ENCODE measurements around the gene DLG2.

DLG2 gene

DNA sequence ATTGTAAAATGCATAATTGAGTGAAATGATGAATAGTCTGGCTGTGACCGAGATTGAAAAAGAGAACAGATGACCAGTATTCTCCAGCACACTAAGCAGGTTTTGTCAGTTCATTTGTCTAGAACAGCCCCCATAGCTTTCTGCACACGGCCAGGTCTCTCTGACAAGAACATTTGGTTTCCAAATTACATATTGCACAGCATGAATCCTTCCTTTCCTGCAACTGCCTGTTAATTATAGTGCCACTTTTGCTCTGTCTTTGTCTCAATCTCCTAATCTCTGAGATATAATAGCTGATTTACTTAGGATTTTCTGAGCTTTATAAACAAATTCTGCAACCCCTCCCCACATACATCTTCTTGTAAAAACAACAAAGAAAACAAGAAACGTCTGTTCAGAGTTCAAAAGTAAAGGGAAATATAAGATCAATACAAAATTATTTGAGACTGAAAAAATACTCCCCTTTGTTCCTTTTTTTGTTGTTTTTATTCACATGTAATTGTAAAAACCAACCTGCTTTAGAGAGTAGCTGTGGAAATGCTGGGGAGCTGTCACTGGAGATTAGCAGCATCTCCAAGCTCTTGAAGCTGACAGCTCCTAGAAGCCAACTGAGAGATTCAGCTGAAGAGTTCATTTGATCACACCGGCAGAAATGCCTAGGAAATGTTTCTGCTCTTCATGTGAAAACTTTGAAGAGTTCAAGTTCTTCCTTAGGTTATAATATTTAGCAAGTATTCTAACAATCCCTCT lies 998.1 kb downstream of the DLG2 start:
- no peaks in the 10 kb centered on the region for H3K4me1 Mint-ChIP-seq
- H3K9me3 Mint-ChIP-seq = no peaks in the 10 kb centered on the region
- DNase-seq = no peak
- H3K4me3 Mint-ChIP-seq = no peak overlapping the region
- H3K27me3 Mint-ChIP-seq (ENCODE audit: low read depth, poor library complexity) = no peaks in the 10 kb centered on the region
- TF ChIP-seq, protein P1, sequence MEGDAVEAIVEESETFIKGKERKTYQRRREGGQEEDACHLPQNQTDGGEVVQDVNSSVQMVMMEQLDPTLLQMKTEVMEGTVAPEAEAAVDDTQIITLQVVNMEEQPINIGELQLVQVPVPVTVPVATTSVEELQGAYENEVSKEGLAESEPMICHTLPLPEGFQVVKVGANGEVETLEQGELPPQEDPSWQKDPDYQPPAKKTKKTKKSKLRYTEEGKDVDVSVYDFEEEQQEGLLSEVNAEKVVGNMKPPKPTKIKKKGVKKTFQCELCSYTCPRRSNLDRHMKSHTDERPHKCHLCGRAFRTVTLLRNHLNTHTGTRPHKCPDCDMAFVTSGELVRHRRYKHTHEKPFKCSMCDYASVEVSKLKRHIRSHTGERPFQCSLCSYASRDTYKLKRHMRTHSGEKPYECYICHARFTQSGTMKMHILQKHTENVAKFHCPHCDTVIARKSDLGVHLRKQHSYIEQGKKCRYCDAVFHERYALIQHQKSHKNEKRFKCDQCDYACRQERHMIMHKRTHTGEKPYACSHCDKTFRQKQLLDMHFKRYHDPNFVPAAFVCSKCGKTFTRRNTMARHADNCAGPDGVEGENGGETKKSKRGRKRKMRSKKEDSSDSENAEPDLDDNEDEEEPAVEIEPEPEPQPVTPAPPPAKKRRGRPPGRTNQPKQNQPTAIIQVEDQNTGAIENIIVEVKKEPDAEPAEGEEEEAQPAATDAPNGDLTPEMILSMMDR (IDR thresholded peaks at IDR 0.05) = no peak
- H3K27ac Mint-ChIP-seq = no peak overlapping the region
- no peaks in the 10 kb centered on the region for H3K36me3 Mint-ChIP-seq (ENCODE audit: low read depth)

DNA sequence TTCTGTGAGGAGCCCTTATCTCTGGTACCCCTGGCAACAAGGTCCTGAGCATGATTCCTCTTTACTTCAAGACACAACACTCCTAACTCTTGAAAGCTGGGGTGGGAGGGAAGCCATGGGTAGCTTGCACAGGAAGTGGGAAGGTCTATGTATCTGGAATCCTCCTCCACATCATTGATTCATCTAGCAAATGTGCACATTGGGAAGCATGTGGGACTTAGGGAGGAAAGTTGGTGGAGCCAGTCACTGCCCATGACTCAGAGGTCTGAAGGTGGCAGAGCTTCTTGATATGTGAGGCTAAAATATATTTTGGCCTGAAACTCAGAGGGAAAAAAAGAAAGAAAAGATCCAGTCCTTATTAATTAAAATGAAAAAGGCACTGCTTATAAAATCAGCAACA lies 1000.9 kb downstream of the DLG2 start:
- no peaks in the 10 kb centered on the region for H3K4me1 Mint-ChIP-seq
- H3K27me3 Mint-ChIP-seq (ENCODE audit: low read depth, poor library complexity) = peaks cover 2% of the 10 kb centered on the region
- no peaks in the 10 kb centered on the region for H3K36me3 Mint-ChIP-seq (ENCODE audit: low read depth)
- no peak overlapping the region for H3K4me3 Mint-ChIP-seq
- no peak for DNase-seq
- no peak overlapping the region for H3K27ac Mint-ChIP-seq
- no peaks in the 10 kb centered on the region for H3K9me3 Mint-ChIP-seq
- TF ChIP-seq, protein P1 (IDR thresholded peaks at IDR 0.05) = no peak

DNA sequence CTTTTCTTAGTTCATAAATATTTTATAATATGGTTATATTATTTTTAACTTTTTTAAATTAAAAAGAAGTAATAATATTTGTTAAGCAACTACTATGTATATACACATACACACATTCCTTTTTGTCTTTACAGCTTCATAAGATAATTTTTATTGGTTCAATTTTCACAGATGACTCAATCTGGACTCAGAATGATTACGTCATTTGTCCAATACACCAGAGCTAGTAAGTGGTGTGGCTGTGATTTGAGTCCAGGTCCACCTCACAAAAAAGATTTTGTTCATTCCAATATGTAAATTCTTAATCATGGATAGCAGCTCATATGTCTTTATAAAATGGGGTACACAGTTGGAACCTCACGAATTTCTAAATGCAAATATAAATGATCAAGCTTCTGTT lies 1014.5 kb downstream of the DLG2 start:
- H3K36me3 Mint-ChIP-seq (ENCODE audit: low read depth) = no peaks in the 10 kb centered on the region
- H3K9me3 Mint-ChIP-seq = no peaks in the 10 kb centered on the region
- no peaks in the 10 kb centered on the region for H3K4me1 Mint-ChIP-seq
- no peak overlapping the region for H3K4me3 Mint-ChIP-seq
- no peaks in the 10 kb centered on the region for H3K27me3 Mint-ChIP-seq (ENCODE audit: low read depth, poor library complexity)
- no peak for DNase-seq
- TF ChIP-seq, protein P1 (IDR thresholded peaks at IDR 0.05) = no peak
- H3K27ac Mint-ChIP-seq = no peak overlapping the region

DNA sequence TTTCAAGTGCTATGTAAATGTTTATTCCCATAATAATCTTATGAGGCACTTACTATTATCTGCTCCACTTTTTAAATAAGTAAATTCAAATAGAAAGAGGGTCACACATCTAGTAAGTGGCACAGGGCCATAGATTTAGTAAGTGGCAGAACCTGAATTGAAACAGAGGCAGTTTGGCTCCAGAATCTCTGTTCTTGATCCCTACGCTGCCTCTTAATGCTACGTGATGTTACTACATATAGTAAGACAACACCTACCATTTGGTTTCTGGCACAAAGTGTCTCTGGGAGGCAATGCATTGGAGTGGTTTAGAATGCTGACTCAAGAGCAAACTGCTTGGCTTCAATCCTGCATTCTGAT lies 1018.3 kb downstream of the DLG2 start:
- H3K36me3 Mint-ChIP-seq (ENCODE audit: low read depth) = no peaks in the 10 kb centered on the region
- TF ChIP-seq, protein P1 (IDR thresholded peaks at IDR 0.05) = no peak
- H3K27me3 Mint-ChIP-seq (ENCODE audit: low read depth, poor library complexity) = no peaks in the 10 kb centered on the region
- no peak overlapping the region for H3K4me3 Mint-ChIP-seq
- no peak for DNase-seq
- H3K9me3 Mint-ChIP-seq = no peaks in the 10 kb centered on the region
- H3K27ac Mint-ChIP-seq = no peak overlapping the region
- no peaks in the 10 kb centered on the region for H3K4me1 Mint-ChIP-seq

DNA sequence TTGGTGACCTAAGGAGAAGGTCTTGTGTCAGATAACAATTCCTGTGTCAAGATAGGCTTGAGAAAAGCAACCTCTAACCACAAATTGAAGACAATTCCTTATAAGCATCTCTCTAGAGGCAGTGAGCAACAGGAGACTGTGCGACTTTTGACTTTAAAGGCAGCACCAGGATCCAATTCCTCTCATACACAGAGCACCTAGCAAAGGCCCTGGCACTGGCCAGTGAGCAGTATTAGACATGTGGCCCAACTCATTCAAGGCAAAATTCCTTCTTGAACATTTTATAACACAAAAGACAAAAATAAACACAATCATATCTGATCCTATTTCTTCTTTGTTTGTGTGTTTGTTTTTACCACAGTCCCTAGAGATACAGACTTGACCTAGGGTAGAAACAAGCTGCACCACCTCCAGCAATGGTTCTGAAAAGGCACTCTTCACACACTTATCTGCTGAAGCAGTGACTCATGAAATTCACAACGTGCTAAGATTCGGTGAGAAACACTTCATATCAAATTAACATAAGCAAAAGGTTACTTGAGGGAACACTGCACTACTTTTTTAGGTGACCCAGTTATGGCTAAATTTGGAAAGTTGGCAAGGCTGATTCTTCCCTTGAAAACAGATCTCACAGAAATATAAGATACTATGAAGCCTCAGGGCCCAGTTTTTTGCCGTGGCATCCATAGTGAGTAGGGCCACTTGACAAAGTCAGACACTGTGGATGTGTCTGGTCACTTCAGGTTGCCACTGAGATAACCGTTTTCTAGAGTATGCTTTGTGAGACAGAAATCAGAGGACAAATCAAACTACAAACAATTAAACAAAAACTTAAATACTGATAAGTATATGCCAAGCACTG lies 1018.9 kb downstream of the DLG2 start:
- H3K27me3 Mint-ChIP-seq (ENCODE audit: low read depth, poor library complexity) = no peaks in the 10 kb centered on the region
- no peaks in the 10 kb centered on the region for H3K9me3 Mint-ChIP-seq
- H3K4me3 Mint-ChIP-seq = no peak overlapping the region
- TF ChIP-seq, protein P1 (IDR thresholded peaks at IDR 0.05) = no peak
- H3K27ac Mint-ChIP-seq = no peak overlapping the region
- no peaks in the 10 kb centered on the region for H3K4me1 Mint-ChIP-seq
- H3K36me3 Mint-ChIP-seq (ENCODE audit: low read depth) = no peaks in the 10 kb centered on the region
- DNase-seq = no peak

Data from nephron progenitor cell (in vitro differentiated cells).